ENCODE data around the gene PCDHB4. TPM values are rescaled to one million over a fixed set of nuclear protein-coding genes. Genes with fewer than 3 reads are reported as not detected.

PCDHB4 gene
- total and polyA plus RNA-seq, 2 of the 8 experiments (the other 6 are each of a cell fraction or from before 2014, with no cell fraction given) = 1.3 to 1.5 TPM

- DNase-seq (ENCODE audit: low read depth in 1 of 2, low spot score in 2 of 2) (no peak), FAIRE-seq (no peak)
- H4K8ac ChIP-seq (ENCODE audit: extremely low read depth, insufficient read depth, low read length) = no peak overlapping the region
- no peak overlapping the region for H3K27ac ChIP-seq (ENCODE audit: low read depth, low read length)
- H2BK12ac ChIP-seq (ENCODE audit: low read depth, low read length) = no peak overlapping the region
- no peaks in the 10 kb centered on the region for H3K79me1 ChIP-seq (ENCODE audit: low read depth, low read length)
- ChIA-PET POLR2A (ENCODE audit: partially characterized antibody) (interaction anchor here (1.8 kb wide), 1 partner anchor 11 kb away, joined by 8 read pairs; the partner anchor contains the start of gene PCDHB2), CTCF (ENCODE audit: partially characterized antibody) (interaction anchor here (1.3 to 2.5 kb wide), 2 partner anchors 11 to 16 kb away, joined by 4 to 11 read pairs; partner anchors contain the start of genes PCDHB2 and PCDHB4)
- H3K14ac ChIP-seq (ENCODE audit: insufficient read length) = no peak overlapping the region
- H4K5ac ChIP-seq (ENCODE audit: insufficient read length, low read depth, low read length) = no peak overlapping the region
- H3K23me2 ChIP-seq (ENCODE audit: low read depth, low read length) = no peaks in the 10 kb centered on the region
- H3K4me2 ChIP-seq (ENCODE audit: insufficient read depth in 1 of 2, low read depth in 2 of 2, low read length in 2 of 2) = no peak overlapping the region
- no peaks in the 10 kb centered on the region for H4K20me1 ChIP-seq (replicated peaks in 1 of 2; ENCODE audit: control insufficient read depth in 1 of 2, insufficient read depth in 2 of 2, low read length in 2 of 2)
- no peak overlapping the region for H3K9ac ChIP-seq (replicated peaks in 1 of 4; ENCODE audit: extremely low read depth in 1 of 4, low read depth in 3 of 4, low read length in 3 of 4)
- no peak overlapping the region for H3K23ac ChIP-seq (ENCODE audit: insufficient read length)
- no peak overlapping the region for H3K4ac ChIP-seq (replicated peaks; ENCODE audit: insufficient read length, low read depth, low read length)
- no peak overlapping the region for H3K4me3 ChIP-seq (ENCODE audit: extremely low read depth in 1 of 4, insufficient read depth in 2 of 4, low read depth in 3 of 4, low read length in 4 of 4)
- H2BK5ac ChIP-seq (ENCODE audit: low read depth, low read length) = no peak overlapping the region
- no peaks in the 10 kb centered on the region; a peak in 2 of 4 replicates for H3K9me3 ChIP-seq (ENCODE audit: insufficient read depth in 2 of 2, low read depth in 1 of 2, low read length in 1 of 2)
- H2AK5ac ChIP-seq (ENCODE audit: low read depth, low read length) = no peak overlapping the region
- 87% methylated on average over 2 of the region's 2 CpGs; no CpG with 5 or more reads in 1 of the 2 experiments for WGBS, 2 experiments (ENCODE audit: extremely low coverage in 1 of 2, insufficient coverage in 1 of 2, insufficient read length in 1 of 2, insufficient replicate concordance in 2 of 2, low coverage in 1 of 2, low lambda C conversion rate in 2 of 2, missing lambda C conversion rate in 1 of 2)
- H3K79me2 ChIP-seq (ENCODE audit: control insufficient read depth in 1 of 2, insufficient read depth in 2 of 2, low read length in 2 of 2) = no peaks in the 10 kb centered on the region
- H2BK15ac ChIP-seq (ENCODE audit: low read length) = no peak overlapping the region
- H2BK120ac ChIP-seq (replicated peaks; ENCODE audit: low read depth, low read length) = no peak overlapping the region
- no peaks in the 10 kb centered on the region for H3K27me3 ChIP-seq (replicated peaks in 1 of 4; ENCODE audit: control insufficient read depth in 3 of 4, extremely low read depth in 1 of 4, insufficient read depth in 3 of 4, low read length in 3 of 4)
- no peak overlapping the region for H3K18ac ChIP-seq (ENCODE audit: extremely low read depth, low read length)
- no peak overlapping the region for H4K91ac ChIP-seq (replicated peaks; ENCODE audit: insufficient read length, low read length)
- H2BK20ac ChIP-seq (ENCODE audit: low read length) = no peak overlapping the region
- no peaks in the 10 kb centered on the region; a peak in 2 of 7 replicates for H3K4me1 ChIP-seq (replicated peaks in 1 of 4; ENCODE audit: control insufficient read depth in 3 of 4, insufficient read depth in 4 of 4, low read length in 3 of 4)
- peaks cover 0 to 15% (median 3%) of the 10 kb centered on the region in 4 experiments; a peak in 3 of 8 replicates for H3K36me3 ChIP-seq (ENCODE audit: control insufficient read depth in 2 of 4, insufficient read depth in 4 of 4, low read length in 3 of 4)
- no peak overlapping the region for H2AFZ ChIP-seq (ENCODE audit: low read length)
- H3K56ac ChIP-seq (replicated peaks; ENCODE audit: insufficient read length, low read depth, low read length) = no peak overlapping the region
- TF ChIP-seq POLR2A (IDR thresholded peaks at IDR 0.05; ENCODE audit: control extremely low read depth in 1 of 2, low read depth in 2 of 2, low read length in 2 of 2) = no peak
- no peak for TF ChIP-seq EP300 (IDR thresholded peaks at IDR 0.05; ENCODE audit: borderline replicate concordance in 1 of 2, low read depth in 2 of 2, low read length in 2 of 2)
- TF ChIP-seq CEBPB (IDR thresholded peaks at IDR 0.05; ENCODE audit: low read depth, low read length) = no peak
- TF ChIP-seq SAP30 (IDR thresholded peaks at IDR 0.05; ENCODE audit: insufficient read depth, insufficient replicate concordance, low read length) = no peak
- TF ChIP-seq GABPA (IDR thresholded peaks at IDR 0.05; ENCODE audit: borderline replicate concordance, insufficient read depth, low read length) = no peak
- TF ChIP-seq SIRT6 (IDR thresholded peaks at IDR 0.05; ENCODE audit: low read length) = no peak
- TF ChIP-seq ASH2L (IDR thresholded peaks at IDR 0.05; ENCODE audit: low read length) = no peak
- no peak for TF ChIP-seq SP1 (IDR thresholded peaks at IDR 0.05; ENCODE audit: low read depth, low read length)
- no peak for TF ChIP-seq CBX5 (IDR thresholded peaks at IDR 0.05; ENCODE audit: low read depth, low read length)
- no peak for TF ChIP-seq YY1 (IDR thresholded peaks at IDR 0.05; ENCODE audit: low read depth, low read length)
- no peak for TF ChIP-seq SUZ12 (IDR thresholded peaks at IDR 0.05; ENCODE audit: low read length)
- no peak for TF ChIP-seq CHD1 (IDR thresholded peaks at IDR 0.05; ENCODE audit: low read depth, low read length)
- no peak for TF ChIP-seq EGR1 (IDR thresholded peaks at IDR 0.05; ENCODE audit: borderline replicate concordance, low read depth, low read length)
- no peak for TF ChIP-seq TBP (IDR thresholded peaks at IDR 0.05; ENCODE audit: low read depth, low read length)
- no peak for TF ChIP-seq RNF2 (IDR thresholded peaks at IDR 0.05; ENCODE audit: borderline replicate concordance, low read depth, low read length, missing control alignments, poor library complexity, severe bottlenecking)
- no peak for TF ChIP-seq SP4 (IDR thresholded peaks at IDR 0.05; ENCODE audit: low read length)
Observed at GRCh38 chr5:141105350-141105749, 16.3 kb upstream of the PCDHB4 start.

Data from H1 (cell line).